Fibroblast of skin of scalp (primary cell): Measurements from ENCODE around the gene FARS2.
A peak's percentile ranks its signal among the peaks of the same experiment; 100 is the strongest.

Source experiments
- DNase-seq: peaks from one replicate; pipeline ENCODE4 v3.0.0-alpha.2; 2013

Gene FARS2

DNA sequence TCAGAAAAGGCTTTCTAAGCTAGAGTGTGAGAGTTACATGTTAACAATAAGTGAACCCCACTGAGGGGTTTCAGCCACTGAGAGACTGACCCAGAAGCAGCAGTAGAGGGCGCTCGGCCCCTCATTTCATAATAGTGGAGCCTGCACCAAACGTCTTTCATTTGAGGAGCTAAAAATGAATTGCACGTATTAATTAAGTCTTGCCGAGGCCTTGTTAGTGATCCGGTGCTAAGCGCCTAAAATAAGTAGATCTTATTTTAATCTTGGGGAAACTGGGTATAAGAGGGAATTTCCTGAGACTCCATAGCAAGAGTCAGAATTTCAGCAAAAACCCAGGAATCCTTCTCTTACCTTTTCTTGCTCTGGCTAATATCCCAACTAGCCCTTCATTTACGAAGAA, 209.7 kb downstream of the FARS2 start:
- DNase-seq: peak; percentile 70

DNA sequence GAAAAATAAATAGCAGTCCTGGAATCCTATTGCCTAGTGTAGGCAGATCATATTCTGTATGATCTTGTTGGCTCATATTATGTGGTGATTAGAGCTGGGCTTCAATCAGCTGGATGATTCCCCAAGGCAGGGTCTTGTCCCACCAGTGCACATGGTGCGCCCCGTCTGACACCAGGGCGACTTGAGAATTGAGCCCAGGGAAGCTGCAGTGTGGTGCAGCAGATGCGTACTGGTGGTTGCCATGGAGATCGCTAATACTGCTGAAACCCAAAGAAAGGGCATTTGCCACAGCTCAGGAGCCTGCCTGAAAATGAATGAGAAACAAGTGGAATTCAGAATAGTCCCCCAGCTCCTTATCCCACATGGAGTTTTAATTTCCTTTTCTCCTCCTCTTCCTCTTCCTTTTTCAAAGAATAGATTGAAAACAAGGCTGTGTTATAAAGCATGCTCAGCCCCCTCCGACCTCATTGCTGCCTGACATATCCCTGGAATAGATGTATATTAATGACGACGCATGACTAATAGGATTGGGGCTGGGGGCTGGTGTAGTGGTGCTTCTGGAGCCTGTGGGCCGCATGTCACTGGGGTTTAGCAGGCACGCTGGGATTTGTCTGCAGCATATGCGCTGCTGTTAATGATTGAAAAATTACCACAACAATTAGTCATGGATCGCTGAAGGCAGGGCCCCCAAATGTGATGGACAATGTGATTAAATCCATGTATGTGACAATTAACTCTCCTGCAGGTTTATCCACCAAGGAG, 210.5 kb downstream of the FARS2 start:
- DNase-seq: peak; percentile 25

DNA sequence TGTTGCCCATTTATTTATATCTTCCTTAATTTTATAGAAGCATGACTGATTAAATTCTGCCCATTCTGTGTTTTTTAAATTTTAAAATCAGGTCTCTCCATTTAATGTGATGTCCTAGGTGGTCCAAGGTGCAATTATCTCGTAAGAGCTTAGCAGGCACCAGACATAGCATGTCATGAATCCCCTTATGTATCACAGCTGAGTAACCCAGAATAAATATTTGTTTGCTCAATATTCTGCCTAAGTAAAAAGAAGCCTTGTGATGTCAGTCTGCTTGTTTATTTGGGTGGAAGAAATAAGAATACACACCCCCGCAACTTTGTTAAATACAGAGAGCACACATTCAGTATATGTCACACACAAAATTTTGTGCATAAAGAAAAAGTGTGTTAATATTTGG, 211.3 kb downstream of the FARS2 start:
- no peak for DNase-seq

DNA sequence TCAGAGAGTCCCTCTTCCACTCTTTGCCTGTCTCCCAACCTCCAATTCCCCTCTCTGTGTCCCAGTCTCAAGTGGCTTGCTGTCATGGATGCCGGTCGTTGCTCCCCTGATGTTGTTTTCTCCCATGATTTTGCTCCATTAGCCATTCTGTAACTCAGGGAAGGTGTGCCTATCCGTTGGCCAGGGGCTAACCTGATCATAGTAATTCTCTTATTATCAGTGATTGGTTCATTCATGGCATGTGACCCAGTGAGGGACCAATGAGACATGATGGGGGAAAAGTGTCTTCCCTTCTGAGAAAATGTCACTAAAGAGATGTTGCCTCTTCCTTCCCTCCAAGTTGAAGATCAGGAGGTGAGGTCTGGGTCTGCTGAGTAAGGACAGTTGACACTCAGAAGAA, 214.5 kb downstream of the FARS2 start:
- DNase-seq: no peak

DNA sequence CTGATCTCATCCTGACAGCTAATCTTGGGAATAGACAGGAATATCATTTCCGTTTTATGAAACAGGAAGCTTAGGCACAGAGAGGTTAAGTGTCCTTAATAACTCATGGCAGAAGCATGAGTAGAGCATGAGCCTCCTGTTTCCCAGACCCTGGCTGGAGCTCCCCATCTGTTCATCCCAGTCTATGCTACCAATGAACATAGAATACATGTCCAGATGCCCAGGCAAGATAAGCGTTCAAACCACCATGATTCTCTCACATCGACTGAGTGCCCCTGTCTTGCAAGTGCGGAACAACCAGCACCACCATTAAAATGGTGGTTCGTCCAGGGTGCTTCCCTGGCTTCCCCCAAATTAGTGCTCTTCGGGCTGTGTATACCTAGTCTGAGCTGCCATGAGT, 217.1 kb downstream of the FARS2 start:
- no peak for DNase-seq

DNA sequence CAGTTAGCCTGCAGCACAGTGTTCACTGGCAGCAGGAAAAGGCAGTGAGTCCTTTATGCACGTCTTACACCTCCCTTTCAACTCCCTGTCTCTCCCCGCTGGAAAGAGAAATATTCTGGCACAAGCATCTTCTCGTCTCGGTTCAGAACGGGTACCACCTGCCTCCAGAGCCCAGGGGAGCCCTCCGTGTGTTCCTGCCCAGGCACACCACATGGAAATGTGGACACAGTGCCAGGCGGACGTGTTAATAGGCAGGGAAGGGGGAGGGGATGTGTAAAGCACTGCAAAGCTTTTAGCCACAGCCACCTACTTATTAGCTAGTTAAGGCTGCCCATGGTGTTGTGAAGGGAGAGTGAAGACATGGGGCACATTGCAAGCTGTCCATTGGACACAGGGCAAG, 219.7 kb downstream of the FARS2 start:
- no peak for DNase-seq

- no peak for DNase-seq
Observed at GRCh38 chr6:5481750-5482149, 220.4 kb downstream of the FARS2 start.

DNA sequence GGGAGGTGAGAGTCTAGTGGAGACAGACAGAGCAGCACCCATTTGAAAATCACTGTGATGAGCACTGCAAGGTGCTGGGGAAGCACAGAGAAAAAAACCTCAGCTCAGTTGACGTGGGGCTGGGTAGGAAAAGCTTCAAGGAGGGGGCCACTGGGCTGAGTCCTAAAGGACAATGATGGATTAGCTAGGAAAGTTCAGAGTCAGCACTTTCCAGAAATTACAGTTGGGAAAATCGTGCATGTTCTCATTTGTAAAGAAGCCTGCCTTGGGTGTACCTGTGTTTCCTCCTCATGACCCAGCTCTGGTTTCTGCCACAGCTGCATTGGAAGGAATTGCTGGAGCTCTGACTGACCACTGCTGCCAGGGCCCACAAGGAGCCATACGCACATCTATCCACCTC, 221.3 kb downstream of the FARS2 start:
- no peak for DNase-seq

DNA sequence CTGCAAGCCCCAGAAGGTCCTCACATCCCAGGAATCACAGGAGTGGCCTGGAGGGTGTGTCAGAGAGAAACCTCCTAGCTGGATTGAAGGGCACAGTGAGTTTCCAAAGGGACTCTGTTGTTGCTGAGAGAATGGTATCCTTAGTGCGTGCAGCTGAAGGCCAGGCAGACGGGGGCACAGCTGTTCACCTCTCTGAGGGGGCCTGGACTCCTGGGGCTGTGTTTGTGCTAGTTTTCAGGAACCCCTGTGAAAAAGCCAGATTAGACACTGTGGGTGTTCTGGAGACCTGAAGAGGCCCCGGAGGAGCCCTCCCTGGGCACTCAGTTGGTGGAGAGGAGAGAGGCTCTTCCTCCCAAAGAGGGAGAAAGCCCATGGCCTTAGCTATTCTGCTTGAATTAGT, 223.4 kb downstream of the FARS2 start:
- DNase-seq: no peak

- no peak for DNase-seq
Observed at GRCh38 chr6:5486214-5486613, 224.9 kb downstream of the FARS2 start.

GRCh38 chr6:5490501-5491069, 229.3 kb downstream of the FARS2 start:
- DNase-seq: no peak

DNA sequence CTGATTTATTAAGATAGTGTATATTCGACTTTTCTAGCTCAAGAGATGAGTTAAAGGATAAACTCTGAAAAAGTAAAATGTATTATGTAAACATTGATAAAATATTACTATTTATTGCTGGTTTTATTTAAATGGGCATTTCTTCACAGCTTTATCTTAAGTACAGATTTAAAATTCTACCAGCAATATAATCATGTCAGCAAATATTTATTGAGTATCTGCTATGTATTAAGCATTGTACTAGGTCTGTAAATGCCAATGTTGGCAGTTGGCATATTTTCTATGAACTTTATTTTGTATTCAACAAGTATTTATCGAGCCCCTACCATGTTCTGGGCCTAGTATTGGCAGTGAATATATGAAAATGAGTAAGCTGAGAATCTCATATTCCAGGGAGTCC, 231.0 kb downstream of the FARS2 start:
- no peak for DNase-seq

GRCh38 chr6:5493806-5494205, 232.5 kb downstream of the FARS2 start:
- no peak for DNase-seq

DNA sequence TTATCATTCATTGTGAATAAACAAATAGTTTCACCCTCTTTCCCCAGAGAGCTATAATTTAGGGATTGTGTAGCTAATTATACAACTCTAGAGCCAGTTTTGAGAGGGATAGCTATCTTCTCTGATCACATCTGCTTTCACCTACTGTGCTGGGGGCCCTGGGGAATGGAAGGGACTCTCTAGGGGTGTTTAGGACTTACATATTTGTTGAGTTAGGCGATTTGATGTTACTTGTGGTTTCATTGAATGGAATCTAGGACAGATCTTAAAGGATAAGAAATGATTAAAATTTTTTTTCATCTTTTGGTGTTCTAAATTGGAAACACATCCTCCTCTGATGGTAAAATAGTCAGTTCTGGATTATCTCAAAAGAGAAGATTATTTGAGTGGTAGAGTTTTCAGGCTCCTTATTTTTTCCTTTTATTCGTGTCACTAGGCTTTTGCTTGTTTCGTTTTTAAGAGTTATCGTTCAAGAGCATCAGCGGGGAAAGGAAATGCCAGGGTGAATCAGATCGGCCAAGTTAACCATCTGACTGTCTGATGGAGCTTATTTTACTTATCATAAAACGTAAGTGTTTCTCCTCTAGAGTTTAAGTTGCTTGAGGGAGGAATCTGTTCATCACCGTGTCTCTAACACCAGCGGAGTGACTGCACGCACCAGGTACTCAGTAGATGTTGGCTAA, 236.7 kb downstream of the FARS2 start:
- DNase-seq: peak; percentile 88

DNA sequence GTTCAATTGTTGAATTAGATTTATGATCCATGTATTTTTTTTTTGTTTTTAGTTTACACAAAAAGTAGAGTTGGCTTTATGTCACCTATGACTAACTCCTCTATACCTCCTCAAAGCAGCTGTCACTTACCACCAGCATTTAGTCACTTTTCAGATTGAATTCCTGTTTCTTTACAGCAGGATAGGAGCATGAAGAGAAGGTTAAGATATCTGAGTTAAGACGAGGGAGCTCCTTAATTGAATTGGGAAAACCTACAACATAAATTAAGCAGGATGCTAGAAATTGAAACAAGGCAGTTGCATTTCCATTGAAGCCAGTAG, 237.2 kb downstream of the FARS2 start:
- DNase-seq: peak; percentile 57

GRCh38 chr6:5499644-5500306, 238.5 kb downstream of the FARS2 start:
- DNase-seq: peak; percentile 58

DNA sequence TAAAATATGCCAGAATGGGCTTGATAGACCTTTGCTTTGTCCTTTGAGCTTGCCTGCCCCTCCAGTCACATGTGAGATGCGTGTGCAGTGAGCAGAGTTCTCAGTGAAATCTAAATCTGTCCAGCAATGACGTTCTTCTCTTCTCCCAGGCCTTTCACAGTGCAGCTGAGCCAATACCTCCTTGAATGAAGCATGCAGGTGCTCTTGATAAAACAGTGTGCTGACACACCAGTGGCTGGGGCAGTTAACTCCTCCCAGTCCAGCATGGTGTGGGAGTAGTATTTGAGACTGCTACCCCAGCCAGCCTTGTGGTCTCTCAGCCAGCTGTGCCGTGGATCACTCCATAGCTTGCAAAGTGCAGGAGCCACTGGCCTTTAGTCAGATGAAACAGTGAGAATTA, 240.5 kb downstream of the FARS2 start:
- DNase-seq: no peak

GRCh38 chr6:5504078-5504477, 242.8 kb downstream of the FARS2 start:
- no peak for DNase-seq

GRCh38 chr6:5506149-5506548, 244.8 kb downstream of the FARS2 start:
- DNase-seq: no peak

DNA sequence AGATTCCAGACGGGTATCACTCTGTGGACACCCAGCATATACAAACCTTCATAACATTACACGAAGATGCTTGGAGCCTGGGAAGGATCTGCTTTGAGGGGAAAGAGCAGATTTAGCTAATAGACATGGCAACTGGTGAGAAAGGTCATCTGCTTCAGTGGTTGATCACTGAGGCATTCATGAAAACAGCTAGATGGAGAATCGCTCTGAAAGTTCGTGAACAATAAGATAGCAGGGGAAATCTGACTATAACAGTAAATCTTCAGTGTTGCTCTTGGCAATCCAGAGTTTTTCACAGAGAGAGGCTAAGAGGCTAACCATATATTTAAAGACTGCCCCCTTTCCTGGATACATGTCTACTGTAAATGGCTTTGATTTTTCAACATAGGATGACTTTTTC, 245.3 kb downstream of the FARS2 start:
- no peak for DNase-seq

- no peak for DNase-seq
Observed at GRCh38 chr6:5507131-5507681, 245.9 kb downstream of the FARS2 start.

- no peak for DNase-seq
Observed at GRCh38 chr6:5509106-5509505, 247.8 kb downstream of the FARS2 start.
